Measurements from ENCODE around the gene FTSJ3.

DNA sequence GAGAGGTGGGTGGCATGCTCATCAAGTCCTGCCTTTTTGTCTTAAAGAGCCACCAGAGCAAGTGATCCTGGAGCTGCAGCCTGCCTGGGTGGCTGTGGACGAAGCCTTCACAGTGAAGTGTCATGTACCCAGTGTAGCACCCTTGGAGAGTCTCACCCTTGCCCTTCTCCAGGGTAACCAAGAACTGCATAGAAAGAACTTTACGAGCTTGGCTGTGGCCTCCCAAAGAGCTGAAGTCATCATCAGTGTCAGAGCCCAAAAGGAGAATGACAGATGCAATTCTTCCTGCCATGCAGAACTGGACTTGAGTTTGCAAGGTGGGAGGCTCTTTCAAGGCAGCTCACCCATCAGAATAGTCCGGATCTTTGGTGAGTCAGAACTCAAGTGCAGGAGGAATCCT is 31.8 kb upstream of the FTSJ3 start:
- TF ChIP-seq, protein P1, sequence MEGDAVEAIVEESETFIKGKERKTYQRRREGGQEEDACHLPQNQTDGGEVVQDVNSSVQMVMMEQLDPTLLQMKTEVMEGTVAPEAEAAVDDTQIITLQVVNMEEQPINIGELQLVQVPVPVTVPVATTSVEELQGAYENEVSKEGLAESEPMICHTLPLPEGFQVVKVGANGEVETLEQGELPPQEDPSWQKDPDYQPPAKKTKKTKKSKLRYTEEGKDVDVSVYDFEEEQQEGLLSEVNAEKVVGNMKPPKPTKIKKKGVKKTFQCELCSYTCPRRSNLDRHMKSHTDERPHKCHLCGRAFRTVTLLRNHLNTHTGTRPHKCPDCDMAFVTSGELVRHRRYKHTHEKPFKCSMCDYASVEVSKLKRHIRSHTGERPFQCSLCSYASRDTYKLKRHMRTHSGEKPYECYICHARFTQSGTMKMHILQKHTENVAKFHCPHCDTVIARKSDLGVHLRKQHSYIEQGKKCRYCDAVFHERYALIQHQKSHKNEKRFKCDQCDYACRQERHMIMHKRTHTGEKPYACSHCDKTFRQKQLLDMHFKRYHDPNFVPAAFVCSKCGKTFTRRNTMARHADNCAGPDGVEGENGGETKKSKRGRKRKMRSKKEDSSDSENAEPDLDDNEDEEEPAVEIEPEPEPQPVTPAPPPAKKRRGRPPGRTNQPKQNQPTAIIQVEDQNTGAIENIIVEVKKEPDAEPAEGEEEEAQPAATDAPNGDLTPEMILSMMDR (conservative IDR thresholded peaks at IDR 0.05): no peak
- TF ChIP-seq ZFX (IDR thresholded peaks at IDR 0.05): no peak

Data from C4-2B (cell line).